Neural crest cell (in vitro differentiated cells): ENCODE results near the gene C1QTNF7. TPM values are rescaled to one million over a fixed set of nuclear protein-coding genes. Genes with fewer than 3 reads are reported as not detected.

Source experiments
- DNase-seq: peaks from one replicate; pipeline ENCODE4 v3.0.0; 2021; ENCODE audit warnings: low read depth, mixed read lengths, low spot score
- H3K27ac Mint-ChIP-seq: one replicate; pipeline ENCODE4 v1.8.0; 2021; ENCODE audit warnings: mild to moderate bottlenecking, mixed read lengths; ENCODE audit not compliant: unreplicated experiment
- H3K27me3 Mint-ChIP-seq: 2 replicates; pipeline ENCODE4 v1.8.0; 2021; ENCODE audit warnings: low read depth, mild to moderate bottlenecking, mixed read lengths
- H3K36me3 Mint-ChIP-seq: 2 replicates; pipeline ENCODE4 v1.8.0; 2021; ENCODE audit warnings: low read depth, mild to moderate bottlenecking, mixed read lengths
- H3K4me1 Mint-ChIP-seq: 2 replicates; pipeline ENCODE4 v1.8.0; 2021; ENCODE audit warnings: mixed read lengths
- H3K4me3 Mint-ChIP-seq: one replicate; pipeline ENCODE4 v1.8.0; 2021; ENCODE audit warnings: mild to moderate bottlenecking, mixed read lengths
- H3K9me3 Mint-ChIP-seq: 2 replicates; pipeline ENCODE4 v1.8.0; 2021; ENCODE audit warnings: mixed read lengths
- CTCF ChIP-seq: fragments of 200-600 bp; sonication (generic); conservative IDR thresholded peaks from 2 replicates; pipeline ENCODE4 v1.5.0; 2021; ENCODE audit warnings: antibody characterized with exemption, mild to moderate bottlenecking
- total RNA-seq: library from RNA; stranded (reverse); gene quantifications from 2 replicates; pipeline ENCODE4 v1.2.1, GENCODE V29; 2021

C1QTNF7 gene
- total RNA-seq, 1 donor from 2014 or later = not detected

- Mint-ChIP-seq H3K4me1 (no peaks in the 10 kb centered on the region), H3K4me3 (no peak overlapping the region), H3K27ac (no peak overlapping the region), H3K9me3 (no peaks in the 10 kb centered on the region), H3K27me3 (no peaks in the 10 kb centered on the region), H3K36me3 (no peaks in the 10 kb centered on the region)
- no peak for TF ChIP-seq CTCF
- no peak for DNase-seq
These were observed 42.3 kb upstream of the C1QTNF7 start for GRCh38 chr4:15385515-15385914.

- no peak overlapping the region for H3K27ac Mint-ChIP-seq
- no peaks in the 10 kb centered on the region for H3K36me3 Mint-ChIP-seq
- H3K4me3 Mint-ChIP-seq = no peak overlapping the region
- no peak for DNase-seq
- H3K27me3 Mint-ChIP-seq = no peaks in the 10 kb centered on the region
- H3K4me1 Mint-ChIP-seq = no peaks in the 10 kb centered on the region
- TF ChIP-seq CTCF = no peak
- no peaks in the 10 kb centered on the region for H3K9me3 Mint-ChIP-seq
These were observed 41.9 kb upstream of the C1QTNF7 start for GRCh38 chr4:15385928-15386327.

- no peak for TF ChIP-seq CTCF
- no peak overlapping the region for H3K27ac Mint-ChIP-seq
- no peaks in the 10 kb centered on the region for H3K9me3 Mint-ChIP-seq
- DNase-seq = no peak
- H3K36me3 Mint-ChIP-seq = no peaks in the 10 kb centered on the region
- H3K4me1 Mint-ChIP-seq = no peaks in the 10 kb centered on the region
- no peaks in the 10 kb centered on the region for H3K27me3 Mint-ChIP-seq
- no peak overlapping the region for H3K4me3 Mint-ChIP-seq
These were observed 37.3 kb upstream of the C1QTNF7 start for GRCh38 chr4:15390494-15390893.

- no peak for TF ChIP-seq CTCF
- H3K4me1 Mint-ChIP-seq = no peaks in the 10 kb centered on the region
- no peaks in the 10 kb centered on the region for H3K27me3 Mint-ChIP-seq
- H3K4me3 Mint-ChIP-seq = no peak overlapping the region
- H3K9me3 Mint-ChIP-seq = peaks cover 2% of the 10 kb centered on the region
- no peak overlapping the region for H3K27ac Mint-ChIP-seq
- no peaks in the 10 kb centered on the region for H3K36me3 Mint-ChIP-seq
- no peak for DNase-seq
These were observed 35.6 kb upstream of the C1QTNF7 start for GRCh38 chr4:15392053-15392805.

- Mint-ChIP-seq H3K27me3 (no peaks in the 10 kb centered on the region), H3K9me3 (peaks cover 2% of the 10 kb centered on the region), H3K4me1 (peaks cover 3% of the 10 kb centered on the region), H3K36me3 (no peaks in the 10 kb centered on the region), H3K27ac (no peak overlapping the region), H3K4me3 (no peak overlapping the region)
- DNase-seq = no peak
- no peak for TF ChIP-seq CTCF
These were observed 32.5 kb upstream of the C1QTNF7 start for GRCh38 chr4:15395311-15395710.
